Gastroesophageal sphincter (tissue), 3 donors: ENCODE measurements around the gene IPO13.

ENCODE experiments used
- CTCF ChIP-seq, 4 experiments: fragments of 200-600 bp in 2 of 4; fragments of 450-650 bp in 2 of 4; sonication (generic) in 1 of 4; IDR thresholded peaks; one replicate each; pipeline ENCODE4 v1.5.1; 2017 to 2019; ENCODE audit warnings: antibody characterized with exemption in 4 of 4, mild to moderate bottlenecking in 2 of 4, moderate library complexity in 2 of 4
- EP300 ChIP-seq: sonication (generic); formaldehyde crosslinking; IDR thresholded peaks from one replicate; pipeline ENCODE4 v1.6.1; 2017; ENCODE audit warnings: antibody characterized with exemption, mild to moderate bottlenecking
- POLR2A ChIP-seq, 2 donors: fragments of 450-650 bp; IDR thresholded peaks; one replicate each; pipeline ENCODE4 v1.6.1; 2017; ENCODE audit warnings: antibody characterized with exemption in 2 of 2, mild to moderate bottlenecking in 2 of 2, moderate library complexity in 1 of 2

GRCh38 chr1:43987159-43987902 is 40.6 kb downstream of the IPO13 start:
- TF ChIP-seq CTCF (IDR thresholded peaks at IDR 0.05) (no peak), POLR2A (IDR thresholded peaks at IDR 0.05) (no peak), EP300 (no peak)
